Measurements from ENCODE around the gene TRABD2A. TPM values are rescaled to one million over a fixed set of nuclear protein-coding genes. Genes with fewer than 3 reads are reported as not detected.

TRABD2A gene
- total RNA-seq, 4 donors from 2014 or later = 0.14 to 3.0 (median 0.29) TPM; not detected in 1

DNA sequence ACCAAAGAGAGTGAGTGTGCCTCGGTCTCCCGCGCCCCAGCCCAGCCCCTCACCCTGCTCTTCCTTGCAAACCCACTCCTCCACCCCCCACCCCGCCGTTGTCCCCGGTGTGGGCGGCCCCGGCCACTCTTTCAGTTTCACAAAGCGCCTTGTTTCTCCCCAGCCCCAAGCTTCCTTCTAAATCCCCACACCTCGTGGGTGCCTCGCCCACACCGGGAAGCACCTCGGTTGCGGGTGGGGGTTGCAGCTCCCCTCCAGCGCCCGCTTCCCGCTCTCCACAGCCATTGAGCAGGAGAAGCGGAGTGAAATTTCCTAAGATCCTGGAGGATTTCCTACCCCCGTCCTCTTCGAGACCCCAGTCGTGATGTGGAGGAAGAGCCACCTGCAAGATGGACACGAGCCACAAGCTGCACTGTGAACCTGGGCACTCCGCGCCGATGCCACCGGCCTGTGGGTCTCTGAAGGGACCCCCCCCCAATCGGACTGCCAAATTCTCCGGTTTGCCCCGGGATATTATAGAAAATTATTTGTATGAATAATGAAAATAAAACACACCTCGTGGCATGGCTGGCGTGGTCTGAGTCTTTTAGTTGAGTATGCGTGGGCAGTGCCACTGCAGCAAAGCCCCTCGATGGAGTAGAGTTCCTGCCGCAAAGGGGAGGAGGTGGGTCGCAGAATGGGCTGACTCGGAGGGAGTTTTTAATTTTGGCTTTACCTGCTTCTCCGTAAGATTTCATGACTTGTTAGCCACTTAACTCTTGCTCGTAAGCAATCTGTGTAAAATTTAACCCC lies 25.4 kb upstream of the TRABD2A start:
- no peaks in the 10 kb centered on the region for H3K9me3 ChIP-seq
- H3K27me3 ChIP-seq = no peaks in the 10 kb centered on the region
- H3K36me3 ChIP-seq = no peaks in the 10 kb centered on the region
- H3K27ac ChIP-seq = peak overlapping the region; percentile 89 to 91
- DNase-seq = peak in 1 of 2 donors; percentile 34
- H3K4me3 ChIP-seq = peak overlapping the region; percentile 63 to 90
- TF ChIP-seq POLR2A (IDR thresholded peaks at IDR 0.05) = no peak
- no peak for TF ChIP-seq CTCF (IDR thresholded peaks at IDR 0.05)
- no peaks in the 10 kb centered on the region for H3K4me1 ChIP-seq
- intact Hi-C loops (cut with DNase I; ENCODE audit: low total_unique reads) = no loop called here

GRCh38 chr2:84905181-84906107 lies 24.6 kb upstream of the TRABD2A start, which contains the start of gene TMSB10:
Gene TMSB10, plus strand, starts transcription at chr2:84905656.
- H3K4me1 ChIP-seq = no peaks in the 10 kb centered on the region
- no peaks in the 10 kb centered on the region for H3K9me3 ChIP-seq
- intact Hi-C loops (cut with DNase I; ENCODE audit: low total_unique reads) = no loop called here
- H3K4me3 ChIP-seq = peak within 1 kb of the TSS; percentile 63 to 90
- no peaks in the 10 kb centered on the region for H3K27me3 ChIP-seq
- peak; percentile 87 to 88 for DNase-seq
- peak; percentile 84 to 97 for TF ChIP-seq POLR2A (IDR thresholded peaks at IDR 0.05)
- TF ChIP-seq CTCF (IDR thresholded peaks at IDR 0.05) = peak in 1 of 4 experiments; percentile 31
- peak within 1 kb of the TSS; percentile 89 to 91 for H3K27ac ChIP-seq
- no peaks in the 10 kb centered on the region for H3K36me3 ChIP-seq

DNA sequence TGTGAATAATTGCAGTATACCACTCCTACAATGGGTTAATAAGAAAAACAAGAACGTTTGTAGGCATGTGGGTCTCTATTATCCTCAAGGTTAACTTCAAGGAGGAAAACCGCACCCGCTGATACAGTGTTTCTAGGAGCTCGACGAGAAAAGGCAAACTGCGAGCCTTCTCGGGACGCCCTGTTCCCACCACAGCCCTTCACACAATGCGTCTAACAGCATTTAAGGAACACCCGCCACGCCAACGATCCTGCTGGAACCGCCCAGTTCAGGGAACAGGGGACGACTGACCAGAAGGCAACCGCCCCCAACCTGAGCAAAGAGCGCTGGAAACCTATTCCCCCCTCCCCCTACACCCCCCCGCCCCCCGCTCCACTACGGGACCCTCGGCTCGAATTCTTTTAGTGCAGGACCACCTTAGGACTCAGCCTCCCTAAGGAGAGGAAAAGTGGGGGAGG lies 23.9 kb upstream of the TRABD2A start:
- intact Hi-C loops (cut with DNase I; ENCODE audit: low total_unique reads) = no loop called here
- H3K36me3 ChIP-seq = no peaks in the 10 kb centered on the region
- H3K27me3 ChIP-seq = no peaks in the 10 kb centered on the region
- H3K9me3 ChIP-seq = no peaks in the 10 kb centered on the region
- peak overlapping the region; percentile 89 to 91 for H3K27ac ChIP-seq
- TF ChIP-seq POLR2A (IDR thresholded peaks at IDR 0.05) (peak in 1 of 2 donors; percentile 62), CTCF (IDR thresholded peaks at IDR 0.05) (no peak)
- H3K4me1 ChIP-seq = no peaks in the 10 kb centered on the region
- DNase-seq = peak; percentile 71 to 85
- peak overlapping the region; percentile 63 to 90 for H3K4me3 ChIP-seq

DNA sequence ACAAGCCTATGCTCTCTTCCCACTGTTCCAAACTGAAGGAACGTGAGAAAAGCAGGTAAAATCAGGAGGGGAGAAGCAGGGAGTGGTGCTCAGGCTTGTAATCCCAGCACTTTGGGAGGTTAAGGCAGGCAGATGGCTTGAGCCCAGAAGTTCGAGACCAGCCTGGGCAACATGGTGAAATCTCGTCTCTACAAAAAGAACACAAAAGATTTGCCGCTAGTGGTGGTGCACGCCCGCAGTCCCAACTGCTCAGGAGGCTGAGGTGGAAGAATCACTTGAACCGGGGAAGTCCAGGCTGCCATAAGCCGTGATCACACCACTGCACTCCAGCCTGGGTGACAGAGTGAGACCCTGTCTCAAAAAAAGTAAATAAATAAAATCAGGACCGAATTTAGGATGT lies 23.3 kb upstream of the TRABD2A start:
- no peak overlapping the region for H3K4me3 ChIP-seq
- DNase-seq = no peak
- H3K36me3 ChIP-seq = no peaks in the 10 kb centered on the region
- no peaks in the 10 kb centered on the region for H3K27me3 ChIP-seq
- H3K4me1 ChIP-seq = no peaks in the 10 kb centered on the region
- TF ChIP-seq CTCF (IDR thresholded peaks at IDR 0.05) = no peak
- TF ChIP-seq POLR2A (IDR thresholded peaks at IDR 0.05) = no peak
- intact Hi-C loops (cut with DNase I; ENCODE audit: low total_unique reads) = no loop called here
- H3K9me3 ChIP-seq = no peaks in the 10 kb centered on the region
- peak overlapping the region; percentile 89 to 91 for H3K27ac ChIP-seq

Data from uterus (tissue), 4 donors.